Inflammatory macrophage treated with lipopolysaccharide for 4 hours (primary cell): ENCODE measurements around the gene CPZ.
"Not testable (repeated sequence)": the region's sequence is repeated elsewhere in the genome, so short reads cannot be mapped to it uniquely, and the experiment has no call there.

Experiments
- DNase-seq: peaks from one replicate; pipeline ENCODE4 v3.0.0-alpha.2; 2020

The CPZ gene

GRCh38 chr4:8641931-8642650 is 49.5 kb downstream of the CPZ start:
- no peak for DNase-seq

GRCh38 chr4:8642651-8643321 is 50.2 kb downstream of the CPZ start:
- DNase-seq, result no peak

GRCh38 chr4:8643441-8643840 is 50.9 kb downstream of the CPZ start:
- no peak for DNase-seq

DNA sequence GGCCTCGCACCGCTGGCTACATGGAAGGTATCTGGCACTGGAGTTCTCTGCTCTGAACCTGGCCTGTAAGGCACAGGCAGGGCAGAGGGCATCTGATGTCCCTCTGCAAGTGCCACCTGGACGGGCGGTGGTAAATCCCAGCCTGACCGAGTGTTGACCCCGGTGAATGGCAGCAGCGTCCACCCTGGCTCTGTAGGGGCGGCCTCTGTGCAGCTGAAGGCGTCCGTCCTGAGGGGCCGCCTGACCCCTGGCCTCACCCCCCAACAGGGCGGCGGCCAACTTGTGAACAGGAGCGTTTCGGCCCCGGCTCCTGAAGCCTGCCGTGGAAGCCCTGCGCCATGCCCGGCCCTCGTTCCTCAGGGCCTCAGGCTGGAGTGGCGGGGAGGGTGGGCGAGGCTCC is 51.4 kb downstream of the CPZ start:
- no peak for DNase-seq

DNA sequence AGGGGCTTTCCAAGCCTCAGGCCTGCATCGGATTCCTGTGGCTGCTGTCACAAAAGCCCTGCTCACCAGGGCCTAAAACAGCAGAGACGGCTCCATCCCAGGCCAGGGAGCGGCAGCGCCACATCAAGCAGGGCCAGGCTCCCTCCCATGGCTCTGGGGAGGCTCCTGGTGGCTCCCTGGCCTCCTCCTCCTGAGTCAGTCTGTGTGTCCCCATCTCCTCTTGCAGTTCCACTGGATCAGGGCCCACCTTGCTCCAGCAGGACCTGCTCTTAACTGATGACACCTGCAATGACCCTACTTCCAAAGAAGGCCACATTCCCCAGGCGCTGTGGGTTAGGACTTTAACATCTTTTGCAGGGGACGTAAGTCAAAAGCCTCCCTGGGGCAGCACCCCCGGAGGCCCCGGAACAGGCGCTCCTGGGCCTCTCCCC is 51.9 kb downstream of the CPZ start:
- no peak for DNase-seq

DNA sequence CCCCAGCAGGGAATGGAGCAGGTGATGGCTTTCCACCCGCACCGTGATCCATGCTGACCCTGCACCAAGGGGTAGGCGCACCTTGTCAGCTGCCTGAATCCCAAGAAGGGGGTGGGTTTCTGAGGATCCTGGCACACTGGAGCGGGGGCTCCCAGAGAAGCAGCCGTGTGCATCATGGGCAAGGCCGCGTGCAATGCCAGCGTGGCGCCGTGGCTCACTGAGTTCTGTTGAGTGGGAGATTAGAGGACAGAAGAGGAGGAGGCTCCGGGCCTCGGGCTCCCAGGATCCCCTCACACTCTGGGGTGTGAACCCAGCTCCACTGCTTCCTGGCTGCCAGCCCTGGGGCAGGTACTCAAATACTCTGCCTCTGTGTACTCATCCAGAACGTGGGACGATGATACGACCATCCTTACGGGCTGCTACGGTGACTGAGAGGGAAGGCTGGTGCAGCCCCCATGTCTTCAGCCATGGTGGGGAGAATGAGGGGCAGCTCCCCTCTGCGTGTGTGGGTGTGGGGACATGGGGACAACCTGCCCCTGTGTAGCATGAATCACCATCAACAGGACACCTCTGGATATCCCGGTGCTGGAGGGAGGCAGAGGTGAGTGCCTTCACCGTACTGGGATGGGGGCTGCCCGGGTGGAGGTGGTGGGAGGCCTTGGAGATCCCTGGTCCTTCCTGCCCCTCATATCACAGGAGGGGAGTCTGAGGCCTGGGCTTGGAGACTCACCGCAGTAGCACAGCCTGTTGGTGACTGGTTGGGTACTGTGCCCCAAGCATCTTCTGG is 52.6 kb downstream of the CPZ start:
- no peak for DNase-seq

DNA sequence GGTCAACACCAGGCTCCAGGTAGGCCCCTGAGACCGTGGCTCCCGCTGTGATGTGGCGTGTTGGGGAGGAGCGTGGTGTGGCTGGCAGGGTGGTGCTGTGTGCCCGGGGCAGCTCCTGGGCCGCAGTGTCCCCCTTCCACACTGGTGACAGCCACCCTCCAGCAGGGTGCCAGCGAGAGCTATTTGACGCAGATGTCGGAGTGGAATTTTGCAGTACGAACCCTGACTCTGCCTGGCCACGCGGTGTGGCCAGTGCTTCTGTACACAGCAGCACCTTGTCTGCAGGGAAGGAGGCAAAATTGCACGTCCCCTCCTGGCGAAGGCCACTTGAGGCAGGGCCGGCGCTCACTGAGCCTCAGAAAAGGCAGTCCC is 53.2 kb downstream of the CPZ start:
- no peak for DNase-seq

- no peak for DNase-seq
These were observed 53.9 kb downstream of the CPZ start for GRCh38 chr4:8646296-8647093.

DNA sequence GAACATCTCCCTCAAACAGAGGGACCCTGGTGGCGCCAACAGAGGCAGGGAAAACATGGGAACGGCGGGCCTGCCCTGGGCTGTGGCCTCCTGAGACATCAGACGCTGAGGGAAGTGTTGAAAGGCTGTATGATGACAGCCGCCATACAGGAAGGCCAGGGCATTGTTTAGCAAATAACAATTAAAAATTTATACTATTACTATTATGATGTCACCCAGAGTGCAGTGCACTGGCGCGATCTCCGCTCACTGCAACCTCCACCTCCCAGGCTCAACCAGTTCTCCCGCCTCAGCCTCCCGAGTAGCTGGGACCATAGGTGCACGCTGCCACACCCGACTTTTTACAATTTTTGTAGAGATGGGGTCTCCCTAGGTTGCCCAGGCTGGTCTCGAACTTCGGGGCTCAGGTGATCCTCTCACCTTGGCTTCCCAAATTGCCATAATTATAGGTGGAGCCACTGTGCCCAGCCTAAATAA is 54.6 kb downstream of the CPZ start:
- DNase-seq, result no peak

DNA sequence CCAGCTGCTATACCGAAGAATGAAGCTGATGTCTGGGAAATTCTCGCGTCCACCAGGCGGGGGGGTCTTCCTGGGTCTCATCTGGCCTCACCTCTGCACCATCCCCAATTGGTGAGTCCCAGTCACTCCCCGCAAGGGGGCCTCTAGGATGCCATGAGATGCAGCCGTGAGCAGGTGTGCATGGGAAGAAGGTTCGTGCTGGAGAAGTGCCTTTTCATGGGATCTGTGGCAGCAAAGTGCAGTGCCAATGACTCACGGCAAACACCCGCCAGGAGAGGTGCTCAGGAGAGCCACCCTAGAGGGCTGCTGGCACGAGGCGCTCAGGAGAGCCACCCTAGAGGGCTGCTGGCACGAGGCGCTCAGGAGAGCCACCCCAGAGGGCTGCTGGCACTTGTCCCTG is 55.1 kb downstream of the CPZ start:
- no peak for DNase-seq

DNA sequence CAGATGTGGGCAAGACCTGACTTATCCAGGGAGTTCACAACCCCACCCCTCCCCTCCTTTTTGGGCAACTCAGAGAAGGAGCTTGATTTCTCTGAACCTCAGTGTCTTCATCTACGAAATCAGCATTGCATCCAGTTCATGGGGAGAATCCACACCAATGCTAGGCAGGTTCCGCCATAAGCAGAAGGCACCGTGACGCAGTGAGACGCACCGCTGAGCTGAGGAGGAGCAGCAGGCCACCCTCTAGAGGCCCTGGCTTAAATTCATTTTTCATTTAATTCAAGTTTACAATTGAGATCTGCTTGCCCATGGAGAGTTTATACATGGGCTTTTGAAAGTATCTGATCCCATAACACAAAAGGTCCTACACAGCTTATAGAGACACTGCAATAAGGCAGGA is 55.7 kb downstream of the CPZ start:
- no peak for DNase-seq

- DNase-seq, result no peak
These were observed 56.5 kb downstream of the CPZ start for GRCh38 chr4:8648816-8649630.

- DNase-seq, result no peak
These were observed 57.2 kb downstream of the CPZ start for GRCh38 chr4:8649631-8650361.

DNA sequence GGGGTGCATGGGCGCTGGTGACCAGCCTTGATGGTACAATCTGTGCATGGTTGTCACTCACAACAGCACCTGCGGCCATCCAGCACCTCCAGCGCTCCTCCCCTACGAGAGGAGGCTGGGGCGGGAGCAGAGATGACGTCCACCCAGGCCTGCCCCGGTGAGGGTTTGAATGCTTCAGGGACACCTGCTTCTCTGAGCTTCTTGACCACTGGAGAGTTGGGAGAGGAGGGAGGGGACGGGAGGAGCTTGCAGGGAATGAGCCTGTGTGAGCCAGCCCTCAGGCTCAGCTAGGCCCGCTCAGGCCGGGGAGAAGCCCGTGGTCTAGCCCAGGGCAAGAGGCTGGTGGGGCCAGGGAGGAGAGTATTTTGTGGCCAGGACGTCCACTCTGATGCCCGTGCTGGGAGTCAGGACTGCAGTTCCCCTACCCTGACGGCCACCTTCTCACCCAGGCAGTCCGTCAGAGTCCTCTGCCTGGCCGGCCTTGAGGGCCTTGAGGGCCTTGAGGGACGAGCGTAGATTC is 59.2 kb downstream of the CPZ start:
- DNase-seq, result no peak

DNA sequence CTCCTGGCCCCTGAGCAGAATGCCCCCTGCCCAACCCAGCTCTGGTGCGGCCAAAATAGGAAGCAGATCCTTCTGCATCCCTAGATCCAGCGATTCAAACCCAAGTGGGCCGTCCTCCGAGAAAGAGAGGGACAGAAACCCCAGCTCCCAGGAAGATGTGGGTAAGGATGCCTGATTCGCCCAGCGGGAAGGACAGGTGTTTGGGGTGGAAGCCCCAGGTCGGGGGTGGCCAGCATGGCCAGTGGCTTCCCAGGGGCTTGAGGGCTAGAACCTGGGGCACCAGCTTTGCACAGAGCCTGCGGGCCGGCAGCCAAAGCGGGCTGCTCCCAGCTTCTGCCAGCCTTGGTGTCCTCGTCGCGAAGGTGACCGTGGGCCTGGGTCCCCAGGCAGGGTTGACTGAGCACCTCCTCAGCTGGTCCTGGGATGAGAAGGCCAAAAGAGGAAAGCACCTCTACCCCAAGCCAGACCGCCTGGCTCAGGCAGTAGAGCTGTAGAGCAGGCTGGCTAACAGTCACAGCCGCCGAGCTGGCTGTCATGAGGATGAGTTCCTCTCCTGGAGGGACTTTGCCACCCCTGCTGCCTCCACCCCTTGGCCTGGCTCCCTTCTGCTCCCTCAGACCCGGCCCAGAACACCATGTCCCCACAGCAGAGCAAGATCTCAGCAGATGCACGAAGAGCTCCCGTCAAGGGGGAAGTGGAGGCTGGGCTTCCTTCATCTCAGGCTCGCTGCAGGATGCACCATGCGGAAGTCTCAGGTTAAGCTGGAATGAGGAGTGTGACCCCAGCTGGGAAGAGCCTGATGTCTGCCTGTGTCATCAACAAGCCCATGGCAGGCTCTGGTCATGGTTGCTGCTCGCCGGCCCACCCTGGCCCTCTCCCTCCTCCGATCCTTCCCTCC is 59.9 kb downstream of the CPZ start:
- no peak for DNase-seq

DNA sequence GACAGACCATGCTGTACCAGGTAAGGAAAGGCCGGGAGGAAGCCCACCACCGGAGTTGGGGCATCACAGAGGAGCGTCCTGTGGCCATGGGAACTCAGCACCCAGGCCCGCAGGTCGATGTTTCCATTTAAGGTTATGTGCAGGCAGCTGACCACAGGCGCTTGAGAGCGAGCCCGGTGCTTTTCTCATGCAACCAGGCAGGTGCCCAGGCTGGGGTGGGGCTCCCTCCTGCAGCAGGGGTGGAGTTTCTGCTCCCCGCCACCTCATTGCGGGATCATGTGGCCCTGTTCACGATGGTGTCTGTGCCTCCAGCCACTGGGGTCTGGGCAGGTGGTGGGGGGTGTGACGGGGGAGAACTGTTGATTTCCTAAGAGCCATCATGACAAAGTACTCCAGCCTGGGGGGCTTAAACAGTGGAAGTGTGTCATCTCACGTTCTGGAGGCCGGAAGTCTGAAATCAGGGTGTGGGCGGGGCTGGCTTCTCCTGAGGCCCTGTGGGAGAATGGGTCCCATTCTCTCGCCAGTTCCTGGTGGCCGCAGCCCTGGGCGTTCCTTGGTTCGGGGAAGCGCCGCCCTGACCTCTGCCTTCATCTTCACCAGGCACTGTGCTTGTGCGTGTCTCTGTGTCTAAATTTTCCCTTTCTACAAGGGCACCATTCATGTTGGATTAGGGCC is 60.9 kb downstream of the CPZ start:
- no peak for DNase-seq

DNA sequence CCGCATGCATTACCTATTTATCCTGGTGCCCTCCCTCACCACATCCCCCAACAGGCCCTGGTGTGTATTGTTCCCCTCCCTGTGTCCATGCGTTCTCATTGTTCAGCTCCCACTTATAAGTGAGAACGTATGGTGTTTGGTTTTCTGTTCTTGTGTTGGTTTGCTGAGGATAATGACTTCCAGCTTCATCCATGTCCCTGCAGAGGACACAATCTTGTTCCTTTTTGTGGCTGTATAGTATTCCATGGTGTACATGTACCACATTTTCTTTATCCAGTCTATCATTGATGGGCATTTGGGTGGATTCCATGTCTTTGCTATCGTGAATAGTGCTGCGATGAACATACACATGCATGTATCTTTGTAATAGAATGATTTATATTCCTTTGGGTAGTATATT is 61.6 kb downstream of the CPZ start:
- not testable (repeated sequence) for DNase-seq

- no peak for DNase-seq
These were observed 63.0 kb downstream of the CPZ start for GRCh38 chr4:8655411-8656184.

- DNase-seq, result no peak
These were observed 63.6 kb downstream of the CPZ start for GRCh38 chr4:8656185-8656517.
